Activated T-cell treated with anti-CD3 and anti-CD28 coated beads, Interleukin-2, amount 50 U/mL, for 72 hours (primary cell): ENCODE data around the gene GREB1L. TPM values are rescaled to one million over a fixed set of nuclear protein-coding genes. Genes with fewer than 3 reads are reported as not detected.
"Not testable (repeated sequence)": the region's sequence is repeated elsewhere in the genome, so short reads cannot be mapped to it uniquely, and the experiment has no call there.

Experiments
- ATAC-seq, 2 donors: fragments of 150-1000 bp; cut with Tn5 transposase; replicated peaks in 1 of 2; 2 replicates each; pipeline ENCODE4 v1.10.0; 2021; ENCODE audit warnings: moderate library complexity in 2 of 2, mild to moderate bottlenecking in 1 of 2
- DNase-seq, 2 donors: peaks; one replicate each; pipeline ENCODE4 v3.0.0; 2021 to 2022; ENCODE audit warnings: mixed read lengths in 1 of 2
- H3K27ac Mint-ChIP-seq: one replicate; pipeline ENCODE4 v1.8.0; 2022; ENCODE audit warnings: mild to moderate bottlenecking, moderate library complexity, mixed read lengths
- H3K27me3 Mint-ChIP-seq: one replicate; pipeline ENCODE4 v1.8.0; 2022; ENCODE audit warnings: low read depth, mixed read lengths
- H3K36me3 Mint-ChIP-seq, 2 donors: one replicate each; pipeline ENCODE4 v1.8.0; 2022; ENCODE audit warnings: mixed read lengths in 2 of 2, mild to moderate bottlenecking in 1 of 2; ENCODE audit not compliant: insufficient read depth in 2 of 2
- H3K4me1 Mint-ChIP-seq: one replicate; pipeline ENCODE4 v1.8.0; 2022; ENCODE audit warnings: low read depth, mixed read lengths
- H3K4me3 Mint-ChIP-seq, 2 donors: one replicate each; pipeline ENCODE4 v1.8.0; 2022; ENCODE audit warnings: mild to moderate bottlenecking in 2 of 2, mixed read lengths in 2 of 2, moderate library complexity in 2 of 2
- H3K9me3 Mint-ChIP-seq, 2 donors: one replicate each; pipeline ENCODE4 v1.8.0; 2022; ENCODE audit warnings: mixed read lengths in 2 of 2
- total RNA-seq, 2 donors: library from RNA; stranded (reverse); gene quantifications; one replicate each; pipeline ENCODE4 v1.2.3, GENCODE V29; 2022

GREB1L gene
- total RNA-seq, 2 donors from 2014 or later = not detected

- ATAC-seq (no peak), DNase-seq (no peak)
- no peaks in the 10 kb centered on the region for H3K4me1 Mint-ChIP-seq
- H3K4me3 Mint-ChIP-seq = no peak overlapping the region
- H3K36me3 Mint-ChIP-seq = no peaks in the 10 kb centered on the region
- H3K27ac Mint-ChIP-seq = no peak overlapping the region
- no peaks in the 10 kb centered on the region for H3K27me3 Mint-ChIP-seq
- H3K9me3 Mint-ChIP-seq = no peaks in the 10 kb centered on the region
These were observed 28.4 kb downstream of the GREB1L start for GRCh38 chr18:21270453-21270852.

DNA sequence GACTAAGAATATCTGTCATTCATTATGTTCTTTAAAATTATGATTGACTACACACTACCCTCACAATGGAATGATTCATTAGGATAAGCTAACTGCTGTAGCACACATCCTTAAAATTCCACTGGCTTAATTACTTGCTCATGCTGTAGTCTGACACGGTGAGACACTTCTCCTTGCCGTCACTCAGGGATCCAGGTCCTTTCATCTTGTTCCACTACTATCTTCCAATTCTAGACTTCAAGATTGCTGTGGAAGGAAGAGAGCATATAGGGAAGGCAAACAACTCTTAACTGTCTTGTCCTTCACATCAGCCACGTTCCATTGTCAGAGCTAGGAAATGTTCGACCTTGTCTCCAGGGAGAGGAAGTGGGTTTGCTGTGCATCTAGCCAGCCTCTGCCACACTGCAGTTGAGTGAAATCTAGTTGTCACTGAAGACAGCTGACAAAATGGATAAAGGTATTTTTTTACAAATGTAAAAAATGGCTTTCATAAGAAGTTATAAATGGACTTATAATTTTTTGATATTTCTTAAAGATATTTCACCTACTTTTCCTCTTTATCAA, 30.1 kb downstream of the GREB1L start:
- no peak for ATAC-seq
- H3K4me1 Mint-ChIP-seq = no peaks in the 10 kb centered on the region
- H3K36me3 Mint-ChIP-seq = peaks cover 0 to 2% of the 10 kb centered on the region in 2 donors

GRCh38 chr18:21273568-21273967, 31.5 kb downstream of the GREB1L start:
- ATAC-seq (no peak), DNase-seq (no peak)
- no peak overlapping the region for H3K27ac Mint-ChIP-seq
- H3K9me3 Mint-ChIP-seq = peaks cover 0 to 5% of the 10 kb centered on the region in 2 donors
- H3K36me3 Mint-ChIP-seq = peaks cover 0 to 2% of the 10 kb centered on the region in 2 donors
- peaks cover 6% of the 10 kb centered on the region for H3K27me3 Mint-ChIP-seq
- H3K4me3 Mint-ChIP-seq = no peak overlapping the region
- no peaks in the 10 kb centered on the region for H3K4me1 Mint-ChIP-seq

More for the DNA sequence above, 30.1 kb downstream of the GREB1L start:
- DNase-seq = no peak
- no peak overlapping the region for H3K27ac Mint-ChIP-seq
- no peak overlapping the region for H3K4me3 Mint-ChIP-seq
- H3K27me3 Mint-ChIP-seq = peaks cover 6% of the 10 kb centered on the region
- H3K9me3 Mint-ChIP-seq = peaks cover 0 to 5% of the 10 kb centered on the region in 2 donors

DNA sequence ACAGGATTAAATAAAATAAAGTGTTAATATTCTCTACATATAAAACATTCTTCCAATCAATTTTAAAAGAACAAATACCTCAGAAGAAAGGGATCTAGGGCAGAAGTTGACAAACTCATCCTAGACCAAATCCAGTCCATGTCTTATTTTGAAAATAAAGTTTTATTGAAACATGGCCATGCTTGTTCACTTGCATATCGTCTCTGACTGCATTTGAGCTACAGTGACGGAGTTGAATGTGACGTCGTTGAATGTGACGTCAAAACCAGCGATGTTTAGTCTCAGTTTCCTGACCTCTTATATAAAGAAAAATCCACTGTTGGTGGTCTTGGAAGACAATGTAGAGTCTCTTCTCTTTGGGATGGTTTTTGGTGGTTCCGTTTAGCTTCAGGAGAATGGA, 33.6 kb downstream of the GREB1L start:
- Mint-ChIP-seq H3K9me3 (peaks cover 0 to 5% of the 10 kb centered on the region in 2 donors), H3K4me1 (no peaks in the 10 kb centered on the region), H3K36me3 (peaks cover 0 to 2% of the 10 kb centered on the region in 2 donors), H3K27me3 (peaks cover 6% of the 10 kb centered on the region), H3K4me3 (no peak overlapping the region), H3K27ac (no peak overlapping the region)
- DNase-seq (no peak), ATAC-seq (no peak)

DNA sequence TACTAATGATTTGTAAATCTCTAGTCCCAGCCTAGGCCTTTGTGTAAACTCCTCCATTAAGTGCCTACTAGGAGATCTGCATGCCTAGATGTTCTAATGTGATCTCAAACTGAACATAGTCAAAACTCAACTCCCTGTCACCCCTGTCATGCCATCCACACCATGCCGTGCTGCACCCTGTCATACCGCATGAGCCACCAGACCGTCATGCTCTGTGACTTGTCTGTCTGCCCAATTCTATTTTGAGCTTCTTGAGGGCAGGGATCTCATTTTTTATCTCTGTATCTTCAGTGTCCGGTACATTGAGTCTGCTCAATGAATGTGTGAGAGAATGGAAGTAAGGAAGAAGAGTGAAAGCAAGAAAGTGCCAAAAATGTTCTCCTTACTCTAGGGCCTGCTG, 35.5 kb downstream of the GREB1L start:
- no peak overlapping the region for H3K27ac Mint-ChIP-seq
- peaks cover 13% of the 10 kb centered on the region for H3K27me3 Mint-ChIP-seq
- peaks cover 0 to 2% of the 10 kb centered on the region in 2 donors for H3K36me3 Mint-ChIP-seq
- H3K9me3 Mint-ChIP-seq = peaks cover 0 to 5% of the 10 kb centered on the region in 2 donors
- no peak overlapping the region for H3K4me3 Mint-ChIP-seq
- ATAC-seq (no peak), DNase-seq (no peak)
- H3K4me1 Mint-ChIP-seq = no peaks in the 10 kb centered on the region

- not testable (repeated sequence) for ATAC-seq, H3K4me3 Mint-ChIP-seq, H3K4me1 Mint-ChIP-seq, DNase-seq, H3K9me3 Mint-ChIP-seq, H3K27ac Mint-ChIP-seq, H3K36me3 Mint-ChIP-seq
- H3K27me3 Mint-ChIP-seq = peaks cover 13% of the 10 kb centered on the region
These were observed 36.2 kb downstream of the GREB1L start for GRCh38 chr18:21278218-21278617.

DNA sequence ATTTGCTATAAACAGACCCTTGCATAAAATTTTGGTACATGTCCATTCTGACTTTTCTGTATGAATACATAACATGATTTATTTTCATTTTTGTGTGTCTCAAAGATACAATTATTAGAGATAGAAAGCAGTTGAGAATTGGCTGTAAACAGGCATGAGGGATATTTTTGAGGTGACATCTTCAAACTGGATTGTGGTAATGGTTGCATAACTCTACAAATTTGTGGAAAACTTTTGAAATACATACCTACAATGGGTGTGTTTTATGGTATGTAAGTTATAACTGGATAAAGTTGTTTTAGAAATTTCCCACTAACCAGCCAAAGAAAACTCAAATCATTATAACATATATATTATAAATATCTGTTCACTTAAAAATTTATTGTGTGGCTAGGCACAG, 39.6 kb downstream of the GREB1L start:
- Mint-ChIP-seq H3K4me1 (no peaks in the 10 kb centered on the region), H3K27ac (no peak overlapping the region), H3K9me3 (no peaks in the 10 kb centered on the region), H3K36me3 (peaks cover 0 to 2% of the 10 kb centered on the region in 2 donors), H3K27me3 (peaks cover 7% of the 10 kb centered on the region), H3K4me3 (no peak overlapping the region)
- ATAC-seq (no peak), DNase-seq (no peak)

- Mint-ChIP-seq H3K4me3 (no peak overlapping the region), H3K36me3 (no peaks in the 10 kb centered on the region), H3K9me3 (no peaks in the 10 kb centered on the region), H3K27me3 (peaks cover 7% of the 10 kb centered on the region), H3K4me1 (no peaks in the 10 kb centered on the region), H3K27ac (no peak overlapping the region)
- no peak for DNase-seq
- ATAC-seq = no peak
These were observed 42.5 kb downstream of the GREB1L start for GRCh38 chr18:21284540-21284939.

GRCh38 chr18:21289827-21290226, 47.8 kb downstream of the GREB1L start:
- DNase-seq (no peak), ATAC-seq (no peak)
- H3K36me3 Mint-ChIP-seq = no peaks in the 10 kb centered on the region
- H3K27ac Mint-ChIP-seq = no peak overlapping the region
- no peak overlapping the region for H3K4me3 Mint-ChIP-seq
- H3K4me1 Mint-ChIP-seq = no peaks in the 10 kb centered on the region
- no peaks in the 10 kb centered on the region for H3K9me3 Mint-ChIP-seq
- peaks cover 15% of the 10 kb centered on the region for H3K27me3 Mint-ChIP-seq

DNA sequence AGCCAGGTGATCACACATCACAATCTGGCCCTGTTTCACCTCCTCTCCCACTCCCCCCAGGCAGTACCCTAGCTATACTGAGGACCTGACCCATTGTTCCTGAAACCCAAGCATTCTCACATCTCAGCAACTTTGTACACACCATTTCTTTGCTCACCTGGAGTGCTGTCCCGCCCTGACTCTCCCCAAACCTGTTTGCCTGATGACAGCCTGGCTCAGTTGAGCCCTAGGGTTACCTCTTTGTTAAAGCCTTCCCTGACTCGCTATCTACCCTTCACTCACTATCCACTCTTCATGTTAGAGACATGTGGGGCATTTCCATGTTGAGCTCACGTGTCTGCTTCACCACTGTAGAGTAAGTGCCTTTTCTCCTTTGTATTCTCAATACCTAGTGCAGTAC, 49.1 kb downstream of the GREB1L start:
- DNase-seq (no peak), ATAC-seq (no peak)
- no peaks in the 10 kb centered on the region for H3K9me3 Mint-ChIP-seq
- H3K36me3 Mint-ChIP-seq = no peaks in the 10 kb centered on the region
- peaks cover 20% of the 10 kb centered on the region for H3K27me3 Mint-ChIP-seq
- no peak overlapping the region for H3K4me3 Mint-ChIP-seq
- no peaks in the 10 kb centered on the region for H3K4me1 Mint-ChIP-seq
- H3K27ac Mint-ChIP-seq = no peak overlapping the region

- ATAC-seq (no peak), DNase-seq (no peak)
- Mint-ChIP-seq H3K4me1 (no peaks in the 10 kb centered on the region), H3K27ac (no peak overlapping the region), H3K36me3 (no peaks in the 10 kb centered on the region), H3K4me3 (no peak overlapping the region), H3K27me3 (peaks cover 27% of the 10 kb centered on the region), H3K9me3 (no peaks in the 10 kb centered on the region)
These were observed 51.4 kb downstream of the GREB1L start for GRCh38 chr18:21293479-21293878.

DNA sequence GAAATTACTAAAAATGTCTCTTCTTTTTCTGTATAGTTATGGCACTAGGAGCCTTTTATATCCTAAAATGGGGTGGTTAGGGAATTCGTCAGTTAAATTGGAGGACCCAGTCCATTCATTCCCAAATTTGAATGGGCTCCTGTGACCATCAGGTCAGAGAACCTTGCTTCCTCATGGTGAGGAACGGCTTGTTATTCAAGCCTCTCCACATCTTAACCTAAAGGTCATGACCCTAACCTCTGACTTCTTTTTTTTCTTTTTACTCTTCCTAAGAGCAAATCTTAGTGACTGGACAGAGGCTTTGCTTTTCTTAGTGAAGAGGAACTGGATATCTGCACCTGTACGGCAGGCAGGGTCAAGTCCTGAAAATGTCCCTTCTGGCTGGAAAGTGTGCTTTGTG, 53.1 kb downstream of the GREB1L start:
- Mint-ChIP-seq H3K27ac (no peak overlapping the region), H3K36me3 (no peaks in the 10 kb centered on the region), H3K9me3 (no peaks in the 10 kb centered on the region), H3K4me3 (no peak overlapping the region), H3K4me1 (no peaks in the 10 kb centered on the region), H3K27me3 (peaks cover 27% of the 10 kb centered on the region)
- no peak for DNase-seq
- ATAC-seq = no peak

- Mint-ChIP-seq H3K4me3 (no peak overlapping the region), H3K9me3 (no peaks in the 10 kb centered on the region), H3K27me3 (peaks cover 24% of the 10 kb centered on the region), H3K36me3 (no peaks in the 10 kb centered on the region), H3K4me1 (no peaks in the 10 kb centered on the region), H3K27ac (no peak overlapping the region)
- DNase-seq (no peak), ATAC-seq (no peak)
These were observed 54.0 kb downstream of the GREB1L start for GRCh38 chr18:21296045-21296444.

- no peaks in the 10 kb centered on the region for H3K4me1 Mint-ChIP-seq
- ATAC-seq = no peak
- peaks cover 12% of the 10 kb centered on the region for H3K27me3 Mint-ChIP-seq
- H3K27ac Mint-ChIP-seq = no peak overlapping the region
- no peaks in the 10 kb centered on the region for H3K36me3 Mint-ChIP-seq
- no peak for DNase-seq
- H3K4me3 Mint-ChIP-seq = no peak overlapping the region
- no peaks in the 10 kb centered on the region for H3K9me3 Mint-ChIP-seq
These were observed 56.3 kb downstream of the GREB1L start for GRCh38 chr18:21298351-21298750.
